ENCODE data around the gene COL10A1. TPM values are rescaled to one million over a fixed set of nuclear protein-coding genes. Genes with fewer than 3 reads are reported as not detected.

COL10A1 gene
- total RNA-seq, 1 experiment from 2014 or later = not detected

DNA sequence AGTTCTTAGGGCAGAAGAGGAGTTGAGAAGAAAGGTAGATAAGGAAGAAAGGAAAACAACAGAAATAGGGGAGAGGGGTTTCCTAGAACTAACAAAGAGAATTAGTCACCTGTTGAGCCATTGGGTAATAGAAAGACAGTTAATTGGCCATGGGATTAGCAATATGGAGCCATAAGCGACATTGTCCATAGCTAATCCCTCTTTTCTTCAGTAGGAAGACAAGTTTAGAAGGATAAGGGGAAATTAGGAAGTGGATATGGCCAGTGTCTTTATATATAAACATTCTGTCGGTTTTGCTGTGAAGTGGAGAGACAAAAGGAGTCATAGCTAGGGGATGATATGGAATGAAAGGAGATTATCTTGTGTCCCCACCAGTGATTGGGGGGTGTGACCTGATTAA is 43.9 kb upstream of the COL10A1 start:
- H3K9me3 Mint-ChIP-seq = peaks cover 7% of the 10 kb centered on the region in 2 experiments; a peak in 4 of 5 replicates
- H3K4me1 Mint-ChIP-seq = peaks cover 5 to 8% of the 10 kb centered on the region in 2 experiments; a peak in 3 of 4 replicates
- WGBS (ENCODE audit: extremely low coverage, insufficient read length, low lambda C conversion rate) = no CpG with 5 or more reads among the region's 2 CpGs

More for the DNA sequence above, 43.9 kb upstream of the COL10A1 start:
- no peak for TF ChIP-seq CTCF (conservative IDR thresholded peaks at IDR 0.05)
- H3K9ac ChIP-seq (ENCODE audit: extremely low read depth, insufficient read length, low read length) = no peak overlapping the region
- peaks cover 6 to 25% (median 11%) of the 10 kb centered on the region in 3 experiments; a peak in 6 of 7 replicates for H3K36me3 Mint-ChIP-seq (ENCODE audit: insufficient read depth in 1 of 3, low read depth in 3 of 3)
- H3K4me3 Mint-ChIP-seq = no peak overlapping the region
- H4K5ac ChIP-seq (ENCODE audit: insufficient read length, low read depth, low read length) = no peak overlapping the region
- no peak overlapping the region for H2BK20ac ChIP-seq (ENCODE audit: low read depth, low read length, poor library complexity, severe bottlenecking)
- no peak overlapping the region for H2BK15ac ChIP-seq (ENCODE audit: low read depth, low read length)
- no peaks in the 10 kb centered on the region for H3K23me2 ChIP-seq (ENCODE audit: insufficient read length, low read depth, low read length, poor library complexity, severe bottlenecking)
- no peak overlapping the region for H3K4me2 ChIP-seq (ENCODE audit: insufficient read depth, insufficient read length, low read length)
- DNase-seq = no peak
- no peaks in the 10 kb centered on the region for H3K27me3 Mint-ChIP-seq (ENCODE audit: low read depth)
- H2BK12ac ChIP-seq (ENCODE audit: insufficient read length, low read depth, low read length) = no peak overlapping the region
- H3K9me3 ChIP-seq (ENCODE audit: control insufficient read depth, low read depth, low read length) = no peaks in the 10 kb centered on the region
- H3K27ac ChIP-seq (ENCODE audit: insufficient read length, low read depth, low read length) = no peak overlapping the region
- no peak overlapping the region for H4K8ac ChIP-seq (replicated peaks; ENCODE audit: insufficient read length, low read depth, low read length)
- H2AK5ac ChIP-seq (ENCODE audit: insufficient read length, low read length) = no peak overlapping the region
- no peaks in the 10 kb centered on the region for H4K20me1 ChIP-seq (ENCODE audit: control insufficient read depth, insufficient read depth, insufficient read length)
- H2BK5ac ChIP-seq (ENCODE audit: insufficient read length, low read length) = no peak overlapping the region
- no peak overlapping the region for H3T11ph ChIP-seq (ENCODE audit: low read length)
- no peak overlapping the region for H3K23ac ChIP-seq (ENCODE audit: insufficient read length, low read depth, low read length)
- no peaks in the 10 kb centered on the region for H3K79me1 ChIP-seq (ENCODE audit: insufficient read depth, low read depth, low read length, poor library complexity, severe bottlenecking)
- no peak overlapping the region for H2AFZ ChIP-seq (ENCODE audit: low read length)
- no peak overlapping the region for H3K18ac ChIP-seq (ENCODE audit: insufficient read length, low read depth, low read length)
- H3K27me3 ChIP-seq (ENCODE audit: insufficient read depth, low read length) = no peaks in the 10 kb centered on the region
- H4K91ac ChIP-seq (ENCODE audit: insufficient read length, low read depth, low read length) = no peak overlapping the region
- no peak overlapping the region for H2BK120ac ChIP-seq (ENCODE audit: low read depth, low read length, poor library complexity, severe bottlenecking)
- no peak overlapping the region for H3K56ac ChIP-seq (ENCODE audit: insufficient read length, low read depth, low read length)
- H3K27ac Mint-ChIP-seq = no peak overlapping the region; a peak in 1 of 7 replicates
- H3K4me1 ChIP-seq (ENCODE audit: insufficient read depth, low read length) = no peaks in the 10 kb centered on the region
- H3K14ac ChIP-seq (ENCODE audit: insufficient read depth, low read length) = no peak overlapping the region
- H3K4ac ChIP-seq (ENCODE audit: low read depth, low read length) = no peak overlapping the region
- H3K79me2 ChIP-seq (ENCODE audit: insufficient read depth, low read length) = no peaks in the 10 kb centered on the region
